ENCODE data around the gene DTYMK. TPM values are rescaled to one million over a fixed set of nuclear protein-coding genes. Genes with fewer than 3 reads are reported as not detected.
"Not testable (repeated sequence)": the region's sequence is repeated elsewhere in the genome, so short reads cannot be mapped to it uniquely, and the experiment has no call there.

Gene DTYMK
- polyA plus RNA-seq, 1 donor, result 25.5 TPM

DNA sequence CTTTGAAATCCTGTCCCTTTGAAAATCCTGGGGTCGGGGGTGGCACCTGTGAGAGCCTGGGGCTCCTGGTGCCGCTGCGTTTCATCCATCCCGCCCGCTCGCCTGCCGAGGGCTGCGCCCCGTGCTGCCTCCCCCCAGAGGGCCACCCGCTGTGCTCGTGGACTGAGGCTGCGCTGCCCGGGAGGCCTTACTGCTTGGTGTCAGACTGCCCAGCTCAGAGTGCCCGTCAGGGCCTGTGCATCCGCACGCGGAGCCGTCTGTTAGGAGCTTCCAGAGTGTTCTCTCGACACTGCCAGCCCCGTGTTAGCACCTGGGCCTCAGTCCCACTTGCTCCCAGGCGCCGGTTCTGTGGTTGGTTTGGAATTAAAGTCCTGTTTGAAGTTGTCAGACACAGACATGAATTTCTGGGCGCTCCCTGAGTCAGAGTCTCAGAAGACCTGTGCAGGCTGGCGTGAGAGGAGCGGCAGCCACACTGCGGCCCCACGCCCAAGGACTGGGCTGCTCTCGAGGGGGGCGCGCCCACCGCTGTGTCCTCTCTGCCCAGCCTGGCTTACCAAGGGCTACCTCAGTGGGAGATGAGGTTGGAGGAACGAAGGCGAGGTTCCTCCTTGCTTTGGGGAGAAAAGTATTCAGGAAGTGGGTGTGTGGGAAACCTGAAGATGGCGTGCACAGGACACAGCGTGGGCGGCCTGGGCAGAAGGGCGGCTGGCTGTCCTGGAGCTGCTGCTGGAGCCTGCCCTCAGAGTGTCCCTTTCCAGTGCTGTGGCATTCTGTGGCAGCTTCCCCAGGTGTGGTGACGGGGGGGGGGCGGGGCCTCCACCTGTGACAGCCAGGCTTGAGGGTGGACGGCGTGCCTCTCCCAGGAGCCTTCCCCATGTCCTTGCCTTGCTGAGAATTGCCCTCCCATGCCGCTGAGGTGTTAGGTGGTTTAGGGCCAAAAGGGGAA lies 14.1 kb downstream of the DTYMK start:
- no peaks in the 10 kb centered on the region for H3K27me3 ChIP-seq (ENCODE audit: control insufficient read depth, insufficient read depth, low read length)
- H3K4me1 ChIP-seq (ENCODE audit: control insufficient read depth, insufficient read depth, low read length), result no peaks in the 10 kb centered on the region
- no peak overlapping the region for H3K4me3 ChIP-seq (ENCODE audit: low read length)
- H3K27ac ChIP-seq (ENCODE audit: low read length), result no peak overlapping the region
- peaks cover 74% of the 10 kb centered on the region for H3K36me3 ChIP-seq (ENCODE audit: control insufficient read depth, insufficient read depth, low read length)
- WGBS (ENCODE audit: insufficient coverage, low lambda C conversion rate), result no CpG with 5 or more reads among the region's 42 CpGs
- no peak for DNase-seq
- no peaks in the 10 kb centered on the region for H3K9me3 ChIP-seq (ENCODE audit: control insufficient read depth, low read depth, low read length)

DNA sequence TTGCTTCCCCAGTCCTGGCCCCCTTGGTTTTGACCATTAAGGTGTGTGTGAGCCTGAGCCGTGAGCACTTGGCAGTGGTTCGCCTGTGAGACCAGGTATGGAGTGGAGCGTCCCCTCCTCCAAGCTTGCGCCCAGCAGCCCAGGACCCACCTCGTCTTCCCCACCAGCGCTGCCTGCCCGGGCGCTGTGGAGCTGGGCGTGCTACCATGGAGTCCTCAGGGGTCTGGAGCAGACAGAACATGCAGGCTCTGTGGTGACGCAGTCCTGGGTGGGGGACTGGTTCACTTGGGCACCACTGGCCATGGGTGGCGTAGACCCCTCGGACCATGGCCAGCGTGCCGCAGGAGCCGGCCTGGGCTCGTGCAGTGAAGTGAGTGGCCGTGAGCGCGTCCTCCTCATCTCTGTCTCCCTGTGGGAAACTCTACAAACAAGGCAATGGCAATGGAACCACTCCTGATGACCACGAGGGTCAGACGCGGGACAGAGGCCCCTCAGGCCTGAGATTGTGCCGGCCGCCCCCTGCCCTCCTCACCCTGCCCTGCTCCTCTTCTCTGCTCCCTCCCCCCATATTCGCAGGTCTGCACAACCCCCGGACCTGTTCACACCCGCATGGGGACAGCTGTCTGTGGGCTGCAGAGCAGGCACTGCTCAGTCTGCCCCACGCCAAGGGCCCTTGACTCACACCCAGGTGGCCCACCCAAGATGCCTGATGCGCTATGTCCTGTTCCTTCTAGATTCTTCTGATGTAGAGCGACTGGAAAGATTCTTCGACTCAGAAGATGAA lies 15.0 kb downstream of the DTYMK start:
- Histone ChIP-seq H3K27ac (ENCODE audit: low read length) (no peak overlapping the region), H3K9me3 (ENCODE audit: control insufficient read depth, low read depth, low read length) (no peaks in the 10 kb centered on the region), H3K36me3 (ENCODE audit: control insufficient read depth, insufficient read depth, low read length) (peaks cover 73% of the 10 kb centered on the region), H3K4me3 (ENCODE audit: low read length) (no peak overlapping the region), H3K4me1 (ENCODE audit: control insufficient read depth, insufficient read depth, low read length) (no peaks in the 10 kb centered on the region), H3K27me3 (ENCODE audit: control insufficient read depth, insufficient read depth, low read length) (no peaks in the 10 kb centered on the region)
- no CpG with 5 or more reads among the region's 31 CpGs for WGBS (ENCODE audit: insufficient coverage, low lambda C conversion rate)
- DNase-seq, result no peak

DNA sequence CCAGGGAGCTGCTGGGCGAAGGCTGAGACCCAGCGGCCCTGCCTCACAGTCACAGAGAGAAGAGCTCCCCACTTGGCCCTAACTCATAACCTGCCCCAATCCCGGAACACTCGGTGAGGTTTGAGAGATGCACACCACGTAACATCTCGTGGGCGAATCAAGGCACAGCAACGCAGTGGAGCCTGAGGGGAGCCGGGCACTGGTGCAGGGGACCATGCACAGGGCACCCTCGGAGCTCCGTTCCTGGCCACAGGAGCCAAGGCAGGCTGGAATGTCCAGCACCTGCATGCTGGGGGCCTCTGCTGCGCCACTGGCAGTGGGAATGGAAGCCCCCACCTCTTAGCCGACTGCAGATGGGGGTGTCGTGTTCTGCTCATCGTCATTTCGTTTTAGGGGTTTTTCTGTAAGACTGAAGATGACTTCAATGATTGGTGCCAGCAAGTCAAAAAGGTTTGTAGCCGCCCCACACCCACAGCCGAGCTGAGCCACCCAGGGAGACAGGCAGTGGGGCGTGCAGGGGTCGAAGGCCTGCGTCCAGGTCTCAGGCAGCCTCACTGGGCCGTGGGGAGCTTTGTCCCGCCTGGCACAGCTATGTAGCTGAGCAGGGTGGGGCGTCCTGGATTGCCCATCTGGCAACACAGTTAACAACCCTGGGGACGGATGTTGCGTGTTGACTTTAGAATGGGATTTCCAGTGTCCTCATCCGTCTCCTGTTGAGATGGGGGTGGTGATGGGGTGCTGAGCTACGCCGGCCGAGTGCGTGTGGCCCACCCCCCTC lies 16.1 kb downstream of the DTYMK start:
- Histone ChIP-seq H3K27me3 (ENCODE audit: control insufficient read depth, insufficient read depth, low read length) (no peaks in the 10 kb centered on the region), H3K4me3 (ENCODE audit: low read length) (no peak overlapping the region), H3K9me3 (ENCODE audit: control insufficient read depth, low read depth, low read length) (no peaks in the 10 kb centered on the region), H3K4me1 (ENCODE audit: control insufficient read depth, insufficient read depth, low read length) (no peaks in the 10 kb centered on the region), H3K27ac (ENCODE audit: low read length) (no peak overlapping the region), H3K36me3 (ENCODE audit: control insufficient read depth, insufficient read depth, low read length) (peaks cover 67% of the 10 kb centered on the region)
- no CpG with 5 or more reads among the region's 31 CpGs for WGBS (ENCODE audit: insufficient coverage, low lambda C conversion rate)
- DNase-seq, result no peak

DNA sequence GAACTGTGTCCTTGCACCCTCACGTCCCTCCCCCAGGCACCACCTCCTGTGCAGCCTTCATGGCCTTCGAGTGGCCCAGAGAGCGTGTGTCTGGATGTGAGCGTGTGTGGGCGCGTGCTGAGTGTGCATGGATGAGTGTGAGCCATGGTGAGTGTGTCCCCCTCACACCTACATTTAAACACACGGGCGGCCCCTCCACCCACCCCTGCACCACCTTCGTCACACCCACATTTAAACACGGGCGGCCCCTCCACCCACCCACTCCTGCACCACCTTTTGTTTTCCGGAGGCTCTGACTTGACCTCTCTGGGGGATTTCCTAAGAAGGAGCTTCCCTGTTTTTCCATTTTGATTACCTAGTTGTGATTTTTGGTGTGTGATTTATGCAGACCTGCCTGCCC lies 17.8 kb downstream of the DTYMK start:
- no peak overlapping the region for H3K4me3 ChIP-seq (ENCODE audit: low read length)
- no peak for DNase-seq
- no CpG with 5 or more reads among the region's 12 CpGs for WGBS (ENCODE audit: insufficient coverage, low lambda C conversion rate)
- H3K9me3 ChIP-seq (ENCODE audit: control insufficient read depth, low read depth, low read length), result no peaks in the 10 kb centered on the region
- peaks cover 61% of the 10 kb centered on the region for H3K36me3 ChIP-seq (ENCODE audit: control insufficient read depth, insufficient read depth, low read length)
- no peak overlapping the region for H3K27ac ChIP-seq (ENCODE audit: low read length)
- no peaks in the 10 kb centered on the region for H3K4me1 ChIP-seq (ENCODE audit: control insufficient read depth, insufficient read depth, low read length)
- no peaks in the 10 kb centered on the region for H3K27me3 ChIP-seq (ENCODE audit: control insufficient read depth, insufficient read depth, low read length)

DNA sequence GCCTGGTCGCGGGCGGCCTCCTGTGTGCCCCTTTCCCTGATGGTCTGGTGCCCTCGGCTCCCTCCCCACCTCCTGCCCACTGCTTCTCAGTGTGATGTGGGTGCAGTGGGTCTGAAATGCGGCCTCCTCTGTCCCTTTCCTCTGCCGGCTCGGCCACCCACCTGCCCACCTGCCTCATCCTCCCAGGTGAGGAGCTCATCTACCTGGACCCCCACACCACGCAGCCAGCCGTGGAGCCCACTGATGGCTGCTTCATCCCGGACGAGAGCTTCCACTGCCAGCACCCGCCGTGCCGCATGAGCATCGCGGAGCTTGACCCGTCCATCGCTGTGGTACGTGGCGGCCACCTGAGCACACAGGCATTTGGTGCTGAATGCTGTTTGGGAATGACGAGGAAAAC lies 18.3 kb downstream of the DTYMK start:
- H3K27me3 ChIP-seq (ENCODE audit: control insufficient read depth, insufficient read depth, low read length), result no peaks in the 10 kb centered on the region
- no peaks in the 10 kb centered on the region for H3K9me3 ChIP-seq (ENCODE audit: control insufficient read depth, low read depth, low read length)
- no CpG with 5 or more reads among the region's 21 CpGs for WGBS (ENCODE audit: insufficient coverage, low lambda C conversion rate)
- no peak overlapping the region for H3K4me3 ChIP-seq (ENCODE audit: low read length)
- peaks cover 61% of the 10 kb centered on the region for H3K36me3 ChIP-seq (ENCODE audit: control insufficient read depth, insufficient read depth, low read length)
- H3K4me1 ChIP-seq (ENCODE audit: control insufficient read depth, insufficient read depth, low read length), result no peaks in the 10 kb centered on the region
- H3K27ac ChIP-seq (ENCODE audit: low read length), result no peak overlapping the region
- no peak for DNase-seq

DNA sequence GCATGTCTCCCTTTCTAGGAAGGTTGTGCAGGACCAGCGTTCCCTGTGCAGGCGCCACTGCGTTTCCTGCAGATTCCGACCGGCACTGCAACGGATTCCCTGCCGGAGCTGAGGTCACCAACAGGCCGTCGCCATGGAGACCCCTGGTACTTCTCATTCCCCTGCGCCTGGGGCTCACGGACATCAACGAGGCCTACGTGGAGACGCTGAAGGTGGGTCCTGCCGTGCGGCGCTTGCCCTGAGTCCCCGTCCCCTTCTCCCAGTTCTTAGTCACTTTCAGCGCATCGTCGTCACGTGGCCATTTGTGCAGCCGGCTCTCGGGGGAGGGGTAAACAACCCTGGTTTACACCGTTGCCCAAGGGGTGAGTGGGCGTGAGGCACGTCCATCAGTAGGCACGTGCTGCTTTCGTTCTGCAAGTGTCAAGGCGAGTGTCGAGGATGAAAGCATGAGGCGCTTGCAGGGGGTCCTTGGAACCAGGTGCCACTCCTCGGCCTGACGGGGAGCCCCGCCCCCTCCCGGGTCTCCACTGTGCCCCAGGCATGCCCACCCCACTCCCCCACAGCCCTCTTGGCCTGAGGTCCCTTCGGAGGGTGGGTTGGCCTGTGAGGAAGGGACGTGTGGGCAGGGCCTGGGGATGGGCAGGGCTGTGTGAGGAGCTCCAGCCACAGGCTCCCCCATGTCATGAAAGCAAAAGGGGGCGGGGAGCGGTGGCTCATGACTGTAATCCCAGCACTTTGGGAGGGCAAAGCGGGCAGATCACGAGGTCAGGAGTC lies 19.8 kb downstream of the DTYMK start:
- H3K9me3 ChIP-seq (ENCODE audit: control insufficient read depth, low read depth, low read length), result no peaks in the 10 kb centered on the region
- no peak overlapping the region for H3K4me3 ChIP-seq (ENCODE audit: low read length)
- WGBS (ENCODE audit: insufficient coverage, low lambda C conversion rate), result no CpG with 5 or more reads among the region's 42 CpGs
- H3K27ac ChIP-seq (ENCODE audit: low read length), result peak overlapping the region; percentile 15
- H3K4me1 ChIP-seq (ENCODE audit: control insufficient read depth, insufficient read depth, low read length), result no peaks in the 10 kb centered on the region
- DNase-seq, result peak in 1 of 2 donors; percentile 10
- peaks cover 48% of the 10 kb centered on the region for H3K36me3 ChIP-seq (ENCODE audit: control insufficient read depth, insufficient read depth, low read length)
- H3K27me3 ChIP-seq (ENCODE audit: control insufficient read depth, insufficient read depth, low read length), result no peaks in the 10 kb centered on the region

DNA sequence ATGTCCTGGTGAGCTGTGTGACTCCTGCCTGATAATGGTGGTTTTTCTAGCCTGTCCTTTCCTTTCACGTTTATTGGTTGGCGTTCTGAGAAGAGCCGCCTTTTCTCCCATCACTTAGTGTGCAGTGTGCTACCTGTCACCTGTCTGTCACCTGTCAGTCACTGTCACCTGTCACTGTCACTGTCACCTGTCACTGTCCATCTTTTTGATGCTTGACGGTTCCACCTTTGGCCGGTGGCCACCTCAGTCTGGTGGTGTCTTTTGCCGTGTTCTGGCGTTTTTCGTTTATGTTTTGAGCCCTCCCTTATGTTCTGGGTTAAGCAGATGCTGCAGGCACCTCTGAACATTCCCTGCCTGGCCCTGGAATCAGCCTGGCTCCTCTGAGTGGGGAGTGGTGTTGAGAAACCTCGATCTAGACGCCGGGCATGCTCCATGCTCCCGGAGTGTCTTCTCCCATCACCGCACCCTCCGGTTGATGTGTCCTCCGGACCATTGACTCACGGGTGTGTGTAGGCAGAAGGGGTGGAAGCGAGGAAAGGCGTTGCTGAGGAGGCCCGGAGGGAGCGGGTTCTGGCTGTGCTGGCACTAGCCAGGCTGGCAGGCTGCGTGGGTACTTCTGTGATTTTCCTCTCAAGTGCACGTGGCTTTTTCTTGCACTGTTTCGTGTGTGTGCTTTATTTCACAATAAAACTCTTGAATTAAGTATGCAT lies 20.7 kb downstream of the DTYMK start:
- WGBS (ENCODE audit: insufficient coverage, low lambda C conversion rate), result 95% methylated on average over 2 of the region's 23 CpGs
- Histone ChIP-seq H3K4me1 (ENCODE audit: control insufficient read depth, insufficient read depth, low read length) (no peaks in the 10 kb centered on the region), H3K27ac (ENCODE audit: low read length) (no peak overlapping the region), H3K36me3 (ENCODE audit: control insufficient read depth, insufficient read depth, low read length) (peaks cover 47% of the 10 kb centered on the region), H3K4me3 (ENCODE audit: low read length) (no peak overlapping the region), H3K27me3 (ENCODE audit: control insufficient read depth, insufficient read depth, low read length) (no peaks in the 10 kb centered on the region), H3K9me3 (ENCODE audit: control insufficient read depth, low read depth, low read length) (no peaks in the 10 kb centered on the region)
- DNase-seq, result peak in 1 of 2 donors; percentile 48

DNA sequence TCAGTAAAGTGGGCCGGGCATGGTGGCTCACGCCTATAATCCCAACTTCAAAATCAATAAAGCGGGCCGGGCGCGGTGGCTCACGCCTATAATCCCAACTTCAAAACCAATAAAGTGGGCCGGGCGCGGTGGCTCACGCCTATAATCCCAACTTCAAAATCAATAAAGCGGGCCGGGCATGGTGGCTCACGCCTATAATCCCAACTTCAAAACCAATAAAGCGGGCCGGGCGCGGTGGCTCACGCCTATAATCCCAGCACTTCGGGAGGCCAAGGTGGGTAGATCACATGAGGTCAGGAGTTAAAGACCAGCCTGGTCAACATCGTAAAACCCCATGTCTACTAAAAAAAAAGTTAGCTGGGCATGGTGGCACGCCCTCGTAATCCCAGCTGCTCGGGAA lies 23.9 kb downstream of the DTYMK start:
- no CpG with 5 or more reads among the region's 24 CpGs for WGBS (ENCODE audit: insufficient coverage, low lambda C conversion rate)

DNA sequence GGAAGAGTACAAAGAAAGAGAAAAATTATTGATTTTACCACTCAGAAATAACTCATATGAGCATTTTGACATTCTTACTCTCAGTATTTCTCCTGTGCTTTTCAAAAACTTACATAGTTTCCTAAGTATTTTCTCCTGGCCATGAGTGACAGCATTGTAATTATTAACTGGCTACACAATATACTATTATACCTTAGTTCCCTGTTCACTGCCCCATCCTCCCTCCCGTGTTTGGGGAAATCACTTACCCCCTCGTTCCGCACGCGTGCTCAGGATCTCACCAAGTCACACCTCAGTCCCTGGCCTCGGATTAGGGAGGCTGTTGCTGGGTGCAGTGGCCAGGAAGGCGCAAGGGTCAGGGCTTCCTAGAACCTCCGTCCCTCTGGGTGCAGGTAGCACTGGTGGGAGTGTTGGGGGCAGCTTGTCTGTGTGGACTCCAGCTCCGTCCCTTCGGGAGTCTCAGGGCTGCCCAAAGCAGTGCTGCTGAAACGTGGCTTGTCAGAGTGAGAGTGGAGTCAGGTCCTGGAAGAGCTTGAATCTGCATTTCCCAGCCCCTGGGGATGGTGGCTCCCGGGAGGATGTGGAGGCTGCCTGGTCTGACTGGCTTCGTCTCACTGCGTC lies 25.9 kb downstream of the DTYMK start:
- no peaks in the 10 kb centered on the region for H3K9me3 ChIP-seq (ENCODE audit: control insufficient read depth, low read depth, low read length)
- peaks cover 48% of the 10 kb centered on the region for H3K36me3 ChIP-seq (ENCODE audit: control insufficient read depth, insufficient read depth, low read length)
- no peak for DNase-seq
- no peak overlapping the region for H3K4me3 ChIP-seq (ENCODE audit: low read length)
- H3K27ac ChIP-seq (ENCODE audit: low read length), result no peak overlapping the region
- H3K4me1 ChIP-seq (ENCODE audit: control insufficient read depth, insufficient read depth, low read length), result no peaks in the 10 kb centered on the region
- no CpG with 5 or more reads among the region's 14 CpGs for WGBS (ENCODE audit: insufficient coverage, low lambda C conversion rate)
- H3K27me3 ChIP-seq (ENCODE audit: control insufficient read depth, insufficient read depth, low read length), result no peaks in the 10 kb centered on the region

More for the DNA sequence above, 23.9 kb downstream of the DTYMK start:
- DNase-seq; H3K4me3 ChIP-seq (ENCODE audit: low read length); H3K27me3 ChIP-seq (ENCODE audit: control insufficient read depth, insufficient read depth, low read length); H3K27ac ChIP-seq (ENCODE audit: low read length); H3K4me1 ChIP-seq (ENCODE audit: control insufficient read depth, insufficient read depth, low read length); H3K9me3 ChIP-seq (ENCODE audit: control insufficient read depth, low read depth, low read length): not testable (repeated sequence)
- peaks cover 44% of the 10 kb centered on the region for H3K36me3 ChIP-seq (ENCODE audit: control insufficient read depth, insufficient read depth, low read length)
